ENCODE results near the gene SH2D3A. TPM values are rescaled to one million over a fixed set of nuclear protein-coding genes. Genes with fewer than 3 reads are reported as not detected.

SH2D3A gene
- total and polyA plus RNA-seq, 2 of the 8 experiments (the other 6 are each of a cell fraction or from before 2014, with no cell fraction given): 14.5 to 22.1 TPM

DNA sequence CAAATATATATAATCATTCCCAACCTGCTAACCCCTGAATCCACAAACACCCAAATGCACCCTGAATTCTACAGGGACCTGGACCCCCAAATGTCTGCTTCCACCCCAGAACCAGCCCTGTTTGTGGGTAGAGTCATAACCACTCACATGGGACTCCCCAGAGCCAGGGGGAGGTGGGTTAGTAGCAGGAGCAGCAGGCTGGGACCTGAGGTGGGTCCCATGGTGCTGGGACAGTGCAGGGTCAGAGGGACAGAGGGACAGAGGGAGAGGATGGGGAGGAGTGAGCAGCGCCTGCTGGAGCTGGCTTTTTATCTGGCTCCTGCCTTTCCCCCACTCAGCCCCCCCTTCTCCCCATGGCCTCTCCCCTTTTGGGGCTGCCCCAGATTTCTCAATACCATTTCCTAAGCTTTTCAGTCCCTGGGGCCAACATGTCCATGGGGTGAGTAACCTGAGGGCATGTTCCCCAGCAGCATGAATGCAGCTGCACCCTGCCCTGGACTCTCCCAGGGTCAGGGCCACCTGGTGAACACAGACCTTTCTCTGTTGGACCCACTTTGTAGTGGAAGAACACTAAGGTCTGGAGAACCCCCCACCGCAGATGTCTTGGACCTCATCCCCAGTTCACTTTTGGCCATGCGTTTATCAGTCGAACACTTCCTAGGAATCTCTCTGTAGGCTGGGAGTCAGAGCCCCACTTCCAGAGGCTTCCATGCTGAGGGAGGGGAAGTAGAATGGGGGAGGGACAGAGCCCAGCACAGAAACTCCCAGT, 46.7 kb downstream of the SH2D3A start, which contains the start of gene C3:
C3 (minus strand) TSS at position 282 of the 769 bp plus-strand sequence; CDS start at position 221, 61 bp downstream.
- H2BK15ac ChIP-seq (ENCODE audit: low read length): peak within 1 kb of the TSS; percentile 53; the same call in 1 of the 2 replicates
- 0 out of 2 replicates have a peak within 1 kb of the TSS, but pooled peaks have one; percentile 9 for H2BK5ac ChIP-seq (ENCODE audit: low read depth, low read length)
- no peaks in the 10 kb centered on the region; a peak in 1 of 7 replicates for H3K27me3 ChIP-seq (replicated peaks in 1 of 4; ENCODE audit: control insufficient read depth in 3 of 4, extremely low read depth in 1 of 4, insufficient read depth in 3 of 4, low read length in 3 of 4)
- H3K4ac ChIP-seq (replicated peaks; ENCODE audit: insufficient read length, low read depth, low read length): no peak within 1 kb of the TSS
- ChIA-PET POLR2A (ENCODE audit: partially characterized antibody) (interaction anchor here (0.7 to 1.0 kb wide), 2 partner anchors 18 to 118 kb away, joined by 3 read pairs; no protein-coding TSS in a partner anchor), CTCF (ENCODE audit: partially characterized antibody) (interaction anchor here (7.2 kb wide), 1 partner anchor 16 kb away, joined by 31 read pairs; the partner anchor contains the start of gene GPR108)
- H3K79me2 ChIP-seq (ENCODE audit: control insufficient read depth in 1 of 2, insufficient read depth in 2 of 2, low read length in 2 of 2): no peaks in the 10 kb centered on the region; a peak in 1 of 4 replicates
- no peaks in the 10 kb centered on the region for H3K79me1 ChIP-seq (ENCODE audit: low read depth, low read length)
- H3K23me2 ChIP-seq (ENCODE audit: low read depth, low read length): peaks cover 10% of the 10 kb centered on the region
- no peak within 1 kb of the TSS for H3K4me3 ChIP-seq (ENCODE audit: extremely low read depth in 1 of 4, insufficient read depth in 2 of 4, low read depth in 3 of 4, low read length in 4 of 4)
- no peak within 1 kb of the TSS for H3K4me2 ChIP-seq (ENCODE audit: insufficient read depth in 1 of 2, low read depth in 2 of 2, low read length in 2 of 2)
- FAIRE-seq (no peak), DNase-seq (ENCODE audit: low read depth in 1 of 2, low spot score in 2 of 2) (no peak)
- WGBS, 2 experiments (ENCODE audit: extremely low coverage in 1 of 2, insufficient coverage in 1 of 2, insufficient read length in 1 of 2, insufficient replicate concordance in 2 of 2, low coverage in 1 of 2, low lambda C conversion rate in 2 of 2, missing lambda C conversion rate in 1 of 2): 79% methylated on average over 4 of the region's 4 CpGs; no CpG with 5 or more reads in 1 of the 2 experiments
- peaks cover 0 to 14% (median 6%) of the 10 kb centered on the region in 4 experiments; a peak in 4 of 7 replicates for H3K4me1 ChIP-seq (replicated peaks in 1 of 4; ENCODE audit: control insufficient read depth in 3 of 4, insufficient read depth in 4 of 4, low read length in 3 of 4)
- H2BK12ac ChIP-seq (ENCODE audit: low read depth, low read length): peak within 1 kb of the TSS; percentile 90; the same call in 1 of the 2 replicates
- H3K9ac ChIP-seq (replicated peaks in 1 of 4; ENCODE audit: extremely low read depth in 1 of 4, low read depth in 3 of 4, low read length in 3 of 4): no peak within 1 kb of the TSS
- H3K27ac ChIP-seq (ENCODE audit: low read depth, low read length): no peak within 1 kb of the TSS
- no peak within 1 kb of the TSS for H4K5ac ChIP-seq (ENCODE audit: insufficient read length, low read depth, low read length)
- no peak within 1 kb of the TSS for H2BK20ac ChIP-seq (ENCODE audit: low read length)
- no peak within 1 kb of the TSS for H4K8ac ChIP-seq (ENCODE audit: extremely low read depth, insufficient read depth, low read length)
- H3K56ac ChIP-seq (replicated peaks; ENCODE audit: insufficient read length, low read depth, low read length): no peak within 1 kb of the TSS
- H4K91ac ChIP-seq (replicated peaks; ENCODE audit: insufficient read length, low read length): no peak within 1 kb of the TSS
- no peak within 1 kb of the TSS for H2AK5ac ChIP-seq (ENCODE audit: low read depth, low read length)
- H3K23ac ChIP-seq (ENCODE audit: insufficient read length): no peak within 1 kb of the TSS
- H3K14ac ChIP-seq (ENCODE audit: insufficient read length): no peak within 1 kb of the TSS
- no peak within 1 kb of the TSS for H3K18ac ChIP-seq (ENCODE audit: extremely low read depth, low read length)
- no peaks in the 10 kb centered on the region for H3K9me3 ChIP-seq (ENCODE audit: insufficient read depth in 2 of 2, low read depth in 1 of 2, low read length in 1 of 2)
- H2BK120ac ChIP-seq (replicated peaks; ENCODE audit: low read depth, low read length): no peak within 1 kb of the TSS
- no peak within 1 kb of the TSS for H2AFZ ChIP-seq (ENCODE audit: low read length)
- peaks cover 0 to 6% of the 10 kb centered on the region in 2 experiments for H4K20me1 ChIP-seq (replicated peaks in 1 of 2; ENCODE audit: control insufficient read depth in 1 of 2, insufficient read depth in 2 of 2, low read length in 2 of 2)
- H3K36me3 ChIP-seq (ENCODE audit: control insufficient read depth in 2 of 4, insufficient read depth in 4 of 4, low read length in 3 of 4): no peaks in the 10 kb centered on the region; a peak in 1 of 8 replicates
- TF ChIP-seq KDM1A (IDR thresholded peaks at IDR 0.05; ENCODE audit: borderline replicate concordance, low read length): no peak
- no peak for TF ChIP-seq SP1 (IDR thresholded peaks at IDR 0.05; ENCODE audit: low read depth, low read length)
- no peak for TF ChIP-seq SUZ12 (IDR thresholded peaks at IDR 0.05; ENCODE audit: low read length)
- TF ChIP-seq TBP (IDR thresholded peaks at IDR 0.05; ENCODE audit: low read depth, low read length): no peak
- TF ChIP-seq E2F6 (IDR thresholded peaks at IDR 0.05): no peak
- TF ChIP-seq, protein P1, sequence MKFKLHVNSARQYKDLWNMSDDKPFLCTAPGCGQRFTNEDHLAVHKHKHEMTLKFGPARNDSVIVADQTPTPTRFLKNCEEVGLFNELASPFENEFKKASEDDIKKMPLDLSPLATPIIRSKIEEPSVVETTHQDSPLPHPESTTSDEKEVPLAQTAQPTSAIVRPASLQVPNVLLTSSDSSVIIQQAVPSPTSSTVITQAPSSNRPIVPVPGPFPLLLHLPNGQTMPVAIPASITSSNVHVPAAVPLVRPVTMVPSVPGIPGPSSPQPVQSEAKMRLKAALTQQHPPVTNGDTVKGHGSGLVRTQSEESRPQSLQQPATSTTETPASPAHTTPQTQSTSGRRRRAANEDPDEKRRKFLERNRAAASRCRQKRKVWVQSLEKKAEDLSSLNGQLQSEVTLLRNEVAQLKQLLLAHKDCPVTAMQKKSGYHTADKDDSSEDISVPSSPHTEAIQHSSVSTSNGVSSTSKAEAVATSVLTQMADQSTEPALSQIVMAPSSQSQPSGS (IDR thresholded peaks at IDR 0.05; ENCODE audit: low read length): no peak
- TF ChIP-seq CTBP2 (IDR thresholded peaks at IDR 0.05; ENCODE audit: borderline replicate concordance, insufficient read depth, insufficient read length, low read length): no peak
- TF ChIP-seq NRF1 (IDR thresholded peaks at IDR 0.05; ENCODE audit: low read depth, low read length): no peak
- no peak for TF ChIP-seq SAP30 (IDR thresholded peaks at IDR 0.05; ENCODE audit: insufficient read depth, insufficient replicate concordance, low read length)

All from H1 (cell line).